ENCODE data around the gene CAMSAP3. TPM values are rescaled to one million over a fixed set of nuclear protein-coding genes. Genes with fewer than 3 reads are reported as not detected.

Gene CAMSAP3
- total and polyA plus RNA-seq, 11 donors = 0.04 to 3.7 (median 0.72) TPM

- no peaks in the 10 kb centered on the region for H3K9me3 ChIP-seq
- H3K4me1 ChIP-seq = no peaks in the 10 kb centered on the region
- ATAC-seq = no peak
- DNase-seq = no peak
- 30 to 33% (median 32%) methylated on average over 15 of the region's 15 CpGs for WGBS, 4 donors
- H3K4me3 ChIP-seq = no peak overlapping the region
- no peak for TF ChIP-seq POLR2A (IDR thresholded peaks at IDR 0.05)
- TF ChIP-seq, protein P1, sequence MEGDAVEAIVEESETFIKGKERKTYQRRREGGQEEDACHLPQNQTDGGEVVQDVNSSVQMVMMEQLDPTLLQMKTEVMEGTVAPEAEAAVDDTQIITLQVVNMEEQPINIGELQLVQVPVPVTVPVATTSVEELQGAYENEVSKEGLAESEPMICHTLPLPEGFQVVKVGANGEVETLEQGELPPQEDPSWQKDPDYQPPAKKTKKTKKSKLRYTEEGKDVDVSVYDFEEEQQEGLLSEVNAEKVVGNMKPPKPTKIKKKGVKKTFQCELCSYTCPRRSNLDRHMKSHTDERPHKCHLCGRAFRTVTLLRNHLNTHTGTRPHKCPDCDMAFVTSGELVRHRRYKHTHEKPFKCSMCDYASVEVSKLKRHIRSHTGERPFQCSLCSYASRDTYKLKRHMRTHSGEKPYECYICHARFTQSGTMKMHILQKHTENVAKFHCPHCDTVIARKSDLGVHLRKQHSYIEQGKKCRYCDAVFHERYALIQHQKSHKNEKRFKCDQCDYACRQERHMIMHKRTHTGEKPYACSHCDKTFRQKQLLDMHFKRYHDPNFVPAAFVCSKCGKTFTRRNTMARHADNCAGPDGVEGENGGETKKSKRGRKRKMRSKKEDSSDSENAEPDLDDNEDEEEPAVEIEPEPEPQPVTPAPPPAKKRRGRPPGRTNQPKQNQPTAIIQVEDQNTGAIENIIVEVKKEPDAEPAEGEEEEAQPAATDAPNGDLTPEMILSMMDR (IDR thresholded peaks at IDR 0.05) = no peak
- intact Hi-C loops (cut with DNase I) = no loop called here
- H3K36me3 ChIP-seq = no peaks in the 10 kb centered on the region
- H3K27ac ChIP-seq = no peak overlapping the region
- H3K27me3 ChIP-seq = peaks cover 0 to 48% (median 4%) of the 10 kb centered on the region in 9 donors
These were observed 6.7 kb downstream of the CAMSAP3 start for GRCh38 chr19:7602240-7602934.

- Histone ChIP-seq H3K27ac (no peak overlapping the region), H3K36me3 (no peaks in the 10 kb centered on the region), H3K4me1 (no peaks in the 10 kb centered on the region), H3K4me3 (no peak overlapping the region), H3K27me3 (peaks cover 0 to 42% (median 0%) of the 10 kb centered on the region in 9 donors), H3K9me3 (no peaks in the 10 kb centered on the region)
- intact Hi-C loops (cut with DNase I) = no loop called here
- TF ChIP-seq POLR2A (IDR thresholded peaks at IDR 0.05) = no peak
- TF ChIP-seq, protein P1 (IDR thresholded peaks at IDR 0.05) = no peak
- ATAC-seq (no peak), DNase-seq (no peak)
- WGBS, 4 donors = 68 to 76% (median 69%) methylated on average over 11 of the region's 11 CpGs
These were observed 7.4 kb downstream of the CAMSAP3 start for GRCh38 chr19:7602935-7603497.

DNA sequence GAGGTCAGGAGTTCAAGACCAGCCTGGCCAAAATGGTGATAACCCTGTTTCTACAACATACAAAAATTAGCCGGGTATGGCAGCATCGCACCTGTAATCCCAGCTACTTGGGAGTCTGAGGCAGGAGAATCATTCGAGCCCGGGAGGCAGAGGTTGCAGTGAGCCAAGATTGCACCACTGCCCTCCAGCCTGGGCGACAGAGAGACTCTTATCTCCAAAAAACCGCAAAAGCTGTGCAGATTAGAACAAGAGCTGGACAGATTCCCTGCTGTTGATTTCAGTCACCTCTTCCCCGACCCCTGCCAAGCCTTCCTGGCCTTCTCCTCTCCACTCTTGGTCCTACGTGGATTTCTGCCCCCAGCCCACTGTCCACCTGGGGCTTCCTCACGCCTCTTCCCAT lies 8.3 kb downstream of the CAMSAP3 start:
- TF ChIP-seq POLR2A (IDR thresholded peaks at IDR 0.05) = no peak
- TF ChIP-seq, protein P1 (IDR thresholded peaks at IDR 0.05) = no peak
- H3K4me3 ChIP-seq = no peak overlapping the region
- no peak overlapping the region for H3K27ac ChIP-seq
- no peaks in the 10 kb centered on the region for H3K4me1 ChIP-seq
- DNase-seq (no peak), ATAC-seq (no peak)
- intact Hi-C loops (cut with DNase I) = no loop called here
- H3K36me3 ChIP-seq = no peaks in the 10 kb centered on the region
- WGBS, 4 donors = 65 to 71% (median 70%) methylated on average over 9 of the region's 9 CpGs
- H3K9me3 ChIP-seq = no peaks in the 10 kb centered on the region
- peaks cover 0 to 33% (median 0%) of the 10 kb centered on the region in 9 donors for H3K27me3 ChIP-seq

GRCh38 chr19:7605490-7606222 lies 10.0 kb downstream of the CAMSAP3 start:
- Histone ChIP-seq H3K4me1 (no peaks in the 10 kb centered on the region), H3K36me3 (no peaks in the 10 kb centered on the region), H3K27ac (no peak overlapping the region), H3K4me3 (no peak overlapping the region), H3K27me3 (peaks cover 0 to 32% (median 0%) of the 10 kb centered on the region in 9 donors), H3K9me3 (no peaks in the 10 kb centered on the region)
- WGBS, 4 donors = 62 to 75% (median 68%) methylated on average over 14 of the region's 14 CpGs
- TF ChIP-seq, protein P1 (IDR thresholded peaks at IDR 0.05) = no peak
- TF ChIP-seq POLR2A (IDR thresholded peaks at IDR 0.05) = no peak
- DNase-seq (no peak), ATAC-seq (peak in 1 of 4 donors; percentile 19)
- intact Hi-C loops (cut with DNase I) = no loop called here

Data from heart left ventricle (tissue), 16 donors.